ENCODE results near the gene HGS. TPM values are rescaled to one million over a fixed set of nuclear protein-coding genes. Genes with fewer than 3 reads are reported as not detected.

The HGS gene
- total and polyA plus RNA-seq, 7 donors = 38.6 to 158 (median 63.3) TPM

GRCh38 chr17:81720267-81721071 lies 36.7 kb downstream of the HGS start:
- Histone ChIP-seq H3K4me1 (peaks cover 17% of the 10 kb centered on the region), H3K4me3 (no peak overlapping the region), H3K9me3 (no peaks in the 10 kb centered on the region), H3K27ac (no peak overlapping the region), H3K36me3 (ENCODE audit: insufficient read depth in 1 of 2, low read depth in 1 of 2) (no peaks in the 10 kb centered on the region), H3K27me3 (ENCODE audit: insufficient read depth in 3 of 3, low read length in 2 of 3) (peaks cover 0 to 6% (median 2%) of the 10 kb centered on the region in 3 donors)
- WGBS, 3 donors = 63 to 75% (median 69%) methylated on average over 32 to 33 of the region's 33 CpGs
- DNase-seq (no peak), ATAC-seq (no peak)
- no peak for TF ChIP-seq CTCF (IDR thresholded peaks at IDR 0.05)
- intact Hi-C loops (cut with DNase I) = no loop called here

GRCh38 chr17:81722184-81723120 lies 38.6 kb downstream of the HGS start:
- TF ChIP-seq CTCF (IDR thresholded peaks at IDR 0.05) = no peak
- H3K27ac ChIP-seq = no peak overlapping the region
- 38 to 47% (median 43%) methylated on average over 9 to 10 of the region's 10 CpGs for WGBS, 3 donors
- peaks cover 0 to 6% (median 2%) of the 10 kb centered on the region in 3 donors for H3K27me3 ChIP-seq (ENCODE audit: insufficient read depth in 3 of 3, low read length in 2 of 3)
- DNase-seq = no peak
- no peaks in the 10 kb centered on the region for H3K9me3 ChIP-seq
- intact Hi-C loops (cut with DNase I) = no loop called here
- no peak overlapping the region for H3K4me3 ChIP-seq
- H3K4me1 ChIP-seq = peaks cover 17% of the 10 kb centered on the region
- ATAC-seq = peak; percentile 28 to 59 (median 54)
- no peaks in the 10 kb centered on the region for H3K36me3 ChIP-seq (ENCODE audit: insufficient read depth in 1 of 2, low read depth in 1 of 2)

DNA sequence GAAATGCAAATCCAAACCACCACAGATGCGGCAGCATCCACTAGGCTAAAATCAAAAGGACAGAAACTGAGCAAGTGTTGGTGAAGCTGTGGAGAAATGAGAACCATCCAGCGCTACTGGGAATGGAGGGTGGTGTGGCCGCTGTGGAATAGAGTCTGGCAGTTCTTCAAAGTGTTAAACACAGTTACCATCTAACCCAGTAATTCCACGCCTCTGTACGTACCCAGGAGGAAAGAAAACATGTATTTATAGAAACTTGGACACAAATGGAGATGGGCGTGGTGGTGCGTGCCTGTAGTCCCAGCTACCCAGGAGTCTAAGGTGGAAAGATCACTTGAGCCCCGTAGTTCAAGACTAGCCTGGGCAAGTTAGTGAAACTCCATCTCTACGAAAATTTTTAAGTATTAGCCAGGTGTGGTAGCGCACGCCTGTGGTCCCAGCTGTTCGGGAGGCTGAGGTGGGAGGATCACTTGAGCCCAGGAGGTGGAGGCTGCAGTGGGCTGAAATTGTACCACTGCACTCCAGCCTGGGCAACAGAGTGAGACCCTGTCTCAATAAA lies 39.9 kb downstream of the HGS start:
- Histone ChIP-seq H3K4me3 (no peak overlapping the region), H3K27ac (no peak overlapping the region), H3K4me1 (peaks cover 17% of the 10 kb centered on the region), H3K9me3 (no peaks in the 10 kb centered on the region), H3K27me3 (ENCODE audit: insufficient read depth in 3 of 3, low read length in 2 of 3) (peaks cover 0 to 6% (median 2%) of the 10 kb centered on the region in 3 donors), H3K36me3 (ENCODE audit: insufficient read depth in 1 of 2, low read depth in 1 of 2) (no peaks in the 10 kb centered on the region)
- 34 to 38% (median 35%) methylated on average over 12 of the region's 12 CpGs for WGBS, 3 donors
- ATAC-seq (peak in 2 of 4 donors; percentile 28 to 39), DNase-seq (no peak)
- intact Hi-C loops (cut with DNase I) = no loop called here
- no peak for TF ChIP-seq CTCF (IDR thresholded peaks at IDR 0.05)

GRCh38 chr17:81725439-81725838 lies 41.6 kb downstream of the HGS start:
- 71 to 86% (median 81%) methylated on average over 8 to 9 of the region's 9 CpGs for WGBS, 3 donors
- intact Hi-C loops (cut with DNase I) = no loop called here
- H3K9me3 ChIP-seq = no peaks in the 10 kb centered on the region
- no peaks in the 10 kb centered on the region for H3K36me3 ChIP-seq (ENCODE audit: insufficient read depth in 1 of 2, low read depth in 1 of 2)
- no peak overlapping the region for H3K27ac ChIP-seq
- TF ChIP-seq CTCF (IDR thresholded peaks at IDR 0.05) = no peak
- no peak for ATAC-seq
- peaks cover 17% of the 10 kb centered on the region for H3K4me1 ChIP-seq
- no peak for DNase-seq
- H3K27me3 ChIP-seq (ENCODE audit: insufficient read depth in 3 of 3, low read length in 2 of 3) = peaks cover 0 to 17% (median 2%) of the 10 kb centered on the region in 3 donors
- no peak overlapping the region for H3K4me3 ChIP-seq

Data from psoas muscle (tissue), 8 donors.